AG09309 (cell line): ENCODE results near the gene USP37.
A peak's percentile ranks its signal among the peaks of the same experiment; 100 is the strongest.

ENCODE experiments used
- DNase-seq: peaks from one replicate; pipeline ENCODE4 v3.0.0-alpha.2; 2010; ENCODE audit warnings: low read depth
- H3K4me3 ChIP-seq: 2 replicates; pipeline ENCODE4 v1.5.1; 2011; ENCODE audit warnings: mild to moderate bottlenecking, low read depth, low read length, moderate library complexity; ENCODE audit not compliant: control insufficient read depth
- CTCF ChIP-seq: IDR thresholded peaks from 2 replicates; pipeline ENCODE4 v1.5.1; 2011; ENCODE audit warnings: mild to moderate bottlenecking, low read depth, low read length, inconsistent platforms; ENCODE audit not compliant: insufficient read depth, control insufficient read depth; ENCODE audit errors: missing control alignments

Gene USP37

DNA sequence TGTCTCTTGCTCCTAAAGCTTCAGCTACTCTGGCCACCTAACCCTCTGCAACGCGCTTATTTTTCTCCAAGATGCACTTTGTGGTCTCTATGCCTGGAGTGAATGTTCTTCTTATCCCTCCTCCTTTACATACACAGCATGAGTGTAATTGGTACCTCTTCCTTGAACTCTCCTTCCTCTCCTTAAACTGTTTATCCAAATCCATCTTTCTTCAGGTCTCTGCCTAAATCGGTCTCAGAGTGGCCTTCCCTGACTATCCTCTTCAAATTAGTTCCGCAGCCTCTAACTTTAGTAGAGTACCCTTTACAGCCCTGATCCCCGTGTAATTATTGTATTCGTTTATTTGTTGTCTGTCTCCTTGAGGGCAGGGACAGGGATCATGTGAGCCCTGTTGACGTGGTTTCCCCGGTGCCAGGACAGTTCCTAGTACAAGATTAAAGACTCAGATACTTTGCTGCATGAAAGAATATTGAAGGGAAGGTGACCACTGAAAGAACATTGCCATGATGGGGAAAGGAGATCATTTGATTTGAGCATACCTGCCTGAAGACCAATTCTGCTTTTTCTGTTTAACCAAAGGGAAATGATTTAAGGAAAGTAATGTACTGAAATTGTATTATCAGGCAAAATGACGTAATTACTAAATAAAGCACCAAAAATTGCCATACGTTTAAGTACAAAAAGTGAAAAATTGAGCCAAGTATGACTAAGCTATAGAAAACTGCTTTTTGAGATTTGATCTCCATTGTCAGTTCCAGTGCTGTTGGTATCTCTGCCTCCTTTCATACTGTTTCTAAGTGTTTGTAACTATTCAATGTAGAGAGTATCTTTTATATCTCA, 1.7 kb upstream of the USP37 start:
- H3K4me3 ChIP-seq, result peak overlapping the region; percentile 86
- DNase-seq, result no peak
- no peak for TF ChIP-seq CTCF

GRCh38 chr2:218569038-218569431, 884 bp upstream of the USP37 start:
- H3K4me3 ChIP-seq, result peak overlapping the region; percentile 86
- TF ChIP-seq CTCF, result no peak
- DNase-seq, result peak; percentile 20

GRCh38 chr2:218567797-218568189, 358 bp downstream of the USP37 start:
- TF ChIP-seq CTCF, result no peak
- peak; percentile 5 for DNase-seq
- H3K4me3 ChIP-seq, result peak overlapping the region; percentile 86

- DNase-seq, result no peak
- no peak for TF ChIP-seq CTCF
- no peak overlapping the region for H3K4me3 ChIP-seq
These were observed 1.9 kb downstream of the USP37 start for GRCh38 chr2:218566296-218566695.

DNA sequence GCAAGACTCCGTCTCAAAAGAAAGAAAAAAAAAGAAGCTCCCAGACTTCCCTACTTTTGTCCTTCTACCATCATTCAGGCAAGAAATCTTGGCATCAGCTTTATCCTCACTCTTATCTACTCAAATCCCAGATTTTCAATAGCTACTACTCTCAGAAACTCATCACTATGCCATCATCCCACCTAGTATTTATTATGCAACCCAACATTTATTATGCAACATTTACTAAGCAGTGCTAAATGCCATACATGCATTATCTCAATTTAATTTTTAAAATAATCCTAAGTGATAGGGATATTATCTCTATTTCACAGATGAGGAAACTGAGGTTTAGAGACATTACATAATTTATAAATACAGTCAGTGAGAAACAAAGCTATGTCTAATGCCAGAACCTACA, 4.1 kb downstream of the USP37 start:
- H3K4me3 ChIP-seq, result no peak overlapping the region
- no peak for DNase-seq
- no peak for TF ChIP-seq CTCF

DNA sequence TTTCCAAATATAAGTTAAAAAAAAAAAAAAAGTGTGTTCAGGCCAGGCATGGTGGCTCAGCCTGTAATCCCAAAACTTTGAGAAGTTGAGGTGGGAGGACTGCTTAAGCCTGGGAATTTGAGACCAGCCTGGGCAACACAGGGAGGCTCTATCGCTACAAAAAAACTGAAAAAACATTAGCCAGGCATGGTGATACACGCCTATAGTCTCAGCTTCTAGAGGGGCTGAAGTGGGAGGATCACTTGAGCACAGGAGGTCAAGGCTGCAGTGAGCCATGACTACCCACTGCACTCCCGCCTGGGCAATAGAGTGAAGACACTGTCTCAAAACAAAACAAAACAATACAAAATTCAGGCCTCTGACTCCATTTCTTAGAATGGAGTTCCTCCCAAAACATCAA, 9.2 kb downstream of the USP37 start:
- DNase-seq, result no peak
- no peak overlapping the region for H3K4me3 ChIP-seq

More for the DNA sequence above, 9.2 kb downstream of the USP37 start:
- no peak for TF ChIP-seq CTCF
